ENCODE results near the gene TLE4. TPM values are rescaled to one million over a fixed set of nuclear protein-coding genes. Genes with fewer than 3 reads are reported as not detected.

Gene TLE4
- total RNA-seq, 1 donor from 2014 or later: 102 TPM

DNA sequence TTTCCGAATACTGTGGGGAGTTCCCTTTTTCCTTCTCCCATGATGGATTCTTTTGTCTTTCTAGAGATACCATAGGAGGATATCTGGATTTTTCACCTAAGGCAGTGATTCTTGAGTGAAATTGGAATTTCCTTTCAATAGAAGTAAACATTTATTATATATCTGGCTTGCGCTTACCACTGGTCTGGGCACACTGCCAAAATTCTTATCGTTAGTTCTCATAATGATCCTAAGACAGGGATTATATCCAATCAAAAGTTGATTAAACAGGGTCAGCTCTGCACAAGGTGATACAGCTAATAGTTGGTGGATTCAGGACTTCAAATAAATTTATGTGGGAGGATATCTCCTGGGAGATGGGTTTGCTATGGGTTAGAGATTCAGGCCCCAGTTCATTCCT, 9.6 kb downstream of the TLE4 start:
- Mint-ChIP-seq H3K36me3 (ENCODE audit: unreplicated experiment) (peaks cover 34% of the 10 kb centered on the region), H3K27ac (ENCODE audit: unreplicated experiment) (peak overlapping the region; percentile 75), H3K27me3 (ENCODE audit: unreplicated experiment) (no peaks in the 10 kb centered on the region), H3K9me3 (ENCODE audit: unreplicated experiment) (no peaks in the 10 kb centered on the region), H3K4me1 (ENCODE audit: unreplicated experiment) (peaks cover 79% of the 10 kb centered on the region), H3K4me3 (ENCODE audit: unreplicated experiment) (no peak overlapping the region)
- DNase-seq (ENCODE audit: extremely low spot score, unreplicated experiment): no peak
- TF ChIP-seq, protein P1, sequence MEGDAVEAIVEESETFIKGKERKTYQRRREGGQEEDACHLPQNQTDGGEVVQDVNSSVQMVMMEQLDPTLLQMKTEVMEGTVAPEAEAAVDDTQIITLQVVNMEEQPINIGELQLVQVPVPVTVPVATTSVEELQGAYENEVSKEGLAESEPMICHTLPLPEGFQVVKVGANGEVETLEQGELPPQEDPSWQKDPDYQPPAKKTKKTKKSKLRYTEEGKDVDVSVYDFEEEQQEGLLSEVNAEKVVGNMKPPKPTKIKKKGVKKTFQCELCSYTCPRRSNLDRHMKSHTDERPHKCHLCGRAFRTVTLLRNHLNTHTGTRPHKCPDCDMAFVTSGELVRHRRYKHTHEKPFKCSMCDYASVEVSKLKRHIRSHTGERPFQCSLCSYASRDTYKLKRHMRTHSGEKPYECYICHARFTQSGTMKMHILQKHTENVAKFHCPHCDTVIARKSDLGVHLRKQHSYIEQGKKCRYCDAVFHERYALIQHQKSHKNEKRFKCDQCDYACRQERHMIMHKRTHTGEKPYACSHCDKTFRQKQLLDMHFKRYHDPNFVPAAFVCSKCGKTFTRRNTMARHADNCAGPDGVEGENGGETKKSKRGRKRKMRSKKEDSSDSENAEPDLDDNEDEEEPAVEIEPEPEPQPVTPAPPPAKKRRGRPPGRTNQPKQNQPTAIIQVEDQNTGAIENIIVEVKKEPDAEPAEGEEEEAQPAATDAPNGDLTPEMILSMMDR (IDR thresholded peaks at IDR 0.05): no peak

DNA sequence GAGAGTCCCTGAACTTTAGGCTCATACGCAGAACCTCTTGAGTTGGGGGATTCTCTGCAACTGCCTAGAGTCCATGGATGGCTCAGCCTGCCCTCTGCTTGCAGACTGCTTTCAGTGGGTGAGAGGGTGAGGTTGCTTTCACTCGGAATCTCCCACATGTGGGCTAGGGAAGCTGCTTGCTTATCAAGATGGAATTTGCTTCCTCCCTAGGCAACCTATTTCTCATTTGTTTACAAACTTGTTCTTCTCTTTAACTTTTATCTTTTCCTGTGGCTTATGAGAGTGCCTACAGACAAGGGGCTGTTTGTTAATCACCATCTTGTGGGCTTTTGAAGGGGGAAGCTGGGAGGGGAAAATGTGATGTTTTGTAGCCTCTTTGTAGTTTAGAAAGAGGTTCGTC, 10.0 kb downstream of the TLE4 start:
- Mint-ChIP-seq H3K4me3 (ENCODE audit: unreplicated experiment) (no peak overlapping the region), H3K36me3 (ENCODE audit: unreplicated experiment) (peaks cover 32% of the 10 kb centered on the region), H3K4me1 (ENCODE audit: unreplicated experiment) (peaks cover 77% of the 10 kb centered on the region), H3K27ac (ENCODE audit: unreplicated experiment) (peak overlapping the region; percentile 75), H3K27me3 (ENCODE audit: unreplicated experiment) (no peaks in the 10 kb centered on the region), H3K9me3 (ENCODE audit: unreplicated experiment) (no peaks in the 10 kb centered on the region)
- TF ChIP-seq, protein P1 (IDR thresholded peaks at IDR 0.05): no peak
- DNase-seq (ENCODE audit: extremely low spot score, unreplicated experiment): no peak

DNA sequence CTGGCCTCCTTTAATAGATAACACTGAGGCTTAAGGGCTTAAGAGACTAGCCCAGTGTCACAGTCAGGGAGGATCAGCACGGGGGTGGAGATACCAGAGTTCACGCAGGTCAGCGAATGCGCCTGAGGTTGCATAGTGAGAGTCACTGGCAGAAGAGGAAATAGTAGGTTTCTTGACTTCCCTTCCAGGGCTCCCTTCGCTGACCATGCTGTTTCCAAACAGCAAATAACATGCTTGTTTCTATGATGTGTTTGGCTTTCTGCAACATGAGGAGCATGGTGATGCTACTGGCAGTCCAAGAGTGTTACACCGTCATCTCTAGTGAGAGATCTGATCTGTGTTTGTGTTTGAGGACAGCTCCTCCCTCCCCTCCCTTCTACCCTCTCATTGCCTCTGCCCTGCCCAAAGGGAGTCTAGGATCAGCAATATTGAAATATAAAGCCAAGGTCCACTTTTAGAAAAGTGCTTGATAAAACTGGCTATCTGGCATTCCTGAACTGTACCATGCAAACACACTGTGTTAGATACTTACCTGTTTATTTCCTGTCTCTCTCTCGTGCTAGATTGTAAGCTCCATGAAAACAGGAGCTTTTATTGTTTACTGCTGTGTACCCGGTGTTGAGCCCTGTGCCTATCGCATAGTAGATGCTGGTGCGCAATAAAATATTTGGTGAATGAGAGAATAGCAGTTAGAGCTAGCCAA, 12.3 kb downstream of the TLE4 start:
- Mint-ChIP-seq H3K27me3 (ENCODE audit: unreplicated experiment) (no peaks in the 10 kb centered on the region), H3K4me3 (ENCODE audit: unreplicated experiment) (no peak overlapping the region), H3K4me1 (ENCODE audit: unreplicated experiment) (peaks cover 55% of the 10 kb centered on the region), H3K9me3 (ENCODE audit: unreplicated experiment) (no peaks in the 10 kb centered on the region), H3K36me3 (ENCODE audit: unreplicated experiment) (peaks cover 46% of the 10 kb centered on the region), H3K27ac (ENCODE audit: unreplicated experiment) (no peak overlapping the region)
- DNase-seq (ENCODE audit: extremely low spot score, unreplicated experiment): no peak
- TF ChIP-seq, protein P1 (IDR thresholded peaks at IDR 0.05): no peak

DNA sequence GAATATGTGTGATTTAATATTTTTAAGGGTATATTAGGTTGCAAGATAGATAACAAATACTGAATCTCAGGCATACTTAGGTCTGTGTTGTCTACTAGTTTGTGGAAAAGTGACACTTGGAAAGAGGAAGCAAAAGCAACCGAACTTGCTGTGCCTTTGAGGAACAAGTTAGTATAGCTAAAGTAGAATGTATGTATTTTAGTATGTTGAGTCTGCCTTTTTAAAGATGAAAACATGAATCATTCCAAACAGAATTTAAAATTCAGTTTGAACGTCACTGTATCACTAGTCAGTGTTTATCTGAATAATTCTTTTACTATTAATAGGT, 12.9 kb downstream of the TLE4 start:
- DNase-seq (ENCODE audit: extremely low spot score, unreplicated experiment): no peak
- TF ChIP-seq, protein P1 (IDR thresholded peaks at IDR 0.05): no peak
- H3K27me3 Mint-ChIP-seq (ENCODE audit: unreplicated experiment): no peaks in the 10 kb centered on the region
- peaks cover 52% of the 10 kb centered on the region for H3K4me1 Mint-ChIP-seq (ENCODE audit: unreplicated experiment)
- H3K4me3 Mint-ChIP-seq (ENCODE audit: unreplicated experiment): no peak overlapping the region
- H3K9me3 Mint-ChIP-seq (ENCODE audit: unreplicated experiment): no peaks in the 10 kb centered on the region
- H3K27ac Mint-ChIP-seq (ENCODE audit: unreplicated experiment): no peak overlapping the region
- H3K36me3 Mint-ChIP-seq (ENCODE audit: unreplicated experiment): peaks cover 51% of the 10 kb centered on the region

DNA sequence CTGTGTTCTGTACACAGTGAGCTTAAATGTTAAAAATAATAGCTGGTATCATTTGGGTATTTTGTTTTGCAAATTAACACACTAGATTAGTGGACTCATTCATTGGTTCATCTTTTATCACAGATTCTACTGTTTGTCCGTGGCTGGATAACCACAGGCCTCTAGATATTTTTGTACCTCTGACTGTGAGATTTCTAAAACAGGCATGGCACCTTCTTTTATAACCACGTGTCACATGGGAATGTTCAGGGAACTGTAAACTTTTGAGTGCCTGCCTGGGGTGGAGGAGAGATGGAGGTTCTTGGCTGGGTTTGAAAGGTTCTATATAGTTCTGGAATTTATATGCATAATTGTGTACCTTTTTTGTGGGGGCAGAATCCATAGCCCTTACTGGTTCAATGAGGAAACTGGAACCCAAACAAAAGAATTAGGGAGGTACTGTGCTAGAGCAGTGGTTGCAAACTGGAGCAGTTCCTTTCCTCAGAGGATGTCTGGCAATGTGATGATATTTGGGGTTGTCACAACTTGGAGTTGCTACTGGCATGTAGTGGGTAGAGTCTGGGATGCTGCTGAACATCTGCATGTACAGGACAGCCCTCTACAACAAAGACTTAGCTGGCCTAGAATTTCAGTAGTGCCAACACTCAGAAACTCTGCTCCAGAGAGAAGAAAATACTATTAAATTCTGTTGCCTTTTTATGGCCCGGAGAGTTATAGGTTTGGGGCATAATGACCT, 16.9 kb downstream of the TLE4 start:
- Mint-ChIP-seq H3K36me3 (ENCODE audit: unreplicated experiment) (peaks cover 37% of the 10 kb centered on the region), H3K9me3 (ENCODE audit: unreplicated experiment) (no peaks in the 10 kb centered on the region), H3K27me3 (ENCODE audit: unreplicated experiment) (no peaks in the 10 kb centered on the region), H3K27ac (ENCODE audit: unreplicated experiment) (no peak overlapping the region), H3K4me3 (ENCODE audit: unreplicated experiment) (no peak overlapping the region), H3K4me1 (ENCODE audit: unreplicated experiment) (peaks cover 40% of the 10 kb centered on the region)
- no peak for DNase-seq (ENCODE audit: extremely low spot score, unreplicated experiment)
- TF ChIP-seq, protein P1 (IDR thresholded peaks at IDR 0.05): no peak
